Smooth muscle cell (in vitro differentiated cells): ENCODE measurements around the gene DNMT3L. TPM values are rescaled to one million over a fixed set of nuclear protein-coding genes. Genes with fewer than 3 reads are reported as not detected.
"Not testable (repeated sequence)": the region's sequence is repeated elsewhere in the genome, so short reads cannot be mapped to it uniquely, and the experiment has no call there.

Experiments used
- DNase-seq: peaks from one replicate; lab custom pipeline; 2025; ENCODE audit not compliant: unreplicated experiment; lab: John Stamatoyannopoulos, UW
- H2AFZ ChIP-seq: fragments of 200-600 bp; sonication (generic); 2 replicates; pipeline ENCODE4 v1.6.0; 2016; ENCODE audit warnings: antibody characterized with exemption, low read depth, mild to moderate bottlenecking
- H3F3A ChIP-seq: fragments of 200-600 bp; sonication (generic); 2 replicates; pipeline ENCODE4 v1.6.0; 2017; ENCODE audit warnings: antibody characterized with exemption, low read depth
- H3K27ac ChIP-seq: fragments of 200-600 bp; sonication (generic); 2 replicates; pipeline ENCODE4 v1.5.1; 2016; ENCODE audit warnings: low read depth, mild to moderate bottlenecking
- H3K27me3 ChIP-seq: fragments of 200-600 bp; sonication (generic); 2 replicates; pipeline ENCODE4 v1.6.1; 2016; ENCODE audit warnings: low read depth, mild to moderate bottlenecking
- H3K36me3 ChIP-seq: fragments of 200-600 bp; sonication (generic); 2 replicates; pipeline ENCODE4 v1.5.1; 2016; ENCODE audit warnings: low read depth
- H3K4me1 ChIP-seq: fragments of 200-600 bp; sonication (generic); 2 replicates; pipeline ENCODE4 v1.5.1; 2016; ENCODE audit warnings: low read depth
- H3K4me2 ChIP-seq: fragments of 200-600 bp; sonication (generic); 2 replicates; pipeline ENCODE4 v1.6.0; 2016; ENCODE audit warnings: mild to moderate bottlenecking
- H3K4me3 ChIP-seq: fragments of 200-600 bp; sonication (generic); 2 replicates; pipeline ENCODE4 v1.5.1; 2016; ENCODE audit warnings: mild to moderate bottlenecking
- H3K79me2 ChIP-seq: fragments of 200-600 bp; sonication (generic); 2 replicates; pipeline ENCODE4 v1.6.0; 2016; ENCODE audit warnings: low read depth, mild to moderate bottlenecking
- H3K9ac ChIP-seq: fragments of 200-600 bp; sonication (generic); 2 replicates; pipeline ENCODE4 v1.6.0; 2016; ENCODE audit warnings: low read depth
- H3K9me3 ChIP-seq: fragments of 200-600 bp; sonication (generic); replicated peaks from 2 replicates; pipeline ENCODE4 v1.5.1; 2016; ENCODE audit warnings: low read depth
- H4K20me1 ChIP-seq: fragments of 200-600 bp; sonication (generic); 2 replicates; pipeline ENCODE4 v1.6.0; 2016; ENCODE audit warnings: low read depth
- CTCF ChIP-seq: fragments of 200-600 bp; sonication (generic); IDR thresholded peaks from 2 replicates; pipeline ENCODE4 v1.5.1; 2017; ENCODE audit warnings: borderline replicate concordance, mild to moderate bottlenecking, antibody characterized with exemption; ENCODE audit not compliant: insufficient read depth, poor library complexity, severe bottlenecking
- WGBS: methylation state at CpG from one replicate; pipeline ENCODE4 v1.1.7; 2016; ENCODE audit warnings: low lambda C conversion rate; 5-methylcytosine and 5-hydroxymethylcytosine counted together
- polyA plus RNA-seq: library from polyadenylated mRNA; unstranded; fragments of >200 nt; fragmentation: Nextera tagmentation; extraction: Ambion mirVana; gene quantifications from 2 replicates; pipeline ENCODE4 v1.2.1, GENCODE V29; 2016
- total RNA-seq: library from RNA; depleted of rRNA; stranded (reverse); fragments of >200 nt; gene quantifications from 2 replicates; pipeline ENCODE4 v1.2.3, GENCODE V29; 2014

DNMT3L gene
- total and polyA plus RNA-seq, 2 experiments from 2014 or later = not detected

GRCh38 chr21:44253832-44254710 is 7.6 kb downstream of the DNMT3L start:
- DNase-seq = no peak
- Histone ChIP-seq H3K4me1 (no peaks in the 10 kb centered on the region), H2AFZ (no peak overlapping the region), H3K4me3 (no peak overlapping the region), H4K20me1 (no peaks in the 10 kb centered on the region), H3K36me3 (no peaks in the 10 kb centered on the region), H3K27ac (no peak overlapping the region), H3K4me2 (no peak overlapping the region), H3F3A (no peaks in the 10 kb centered on the region), H3K9ac (no peak overlapping the region), H3K9me3 (no peaks in the 10 kb centered on the region), H3K27me3 (no peaks in the 10 kb centered on the region), H3K79me2 (no peaks in the 10 kb centered on the region)
- 89% methylated on average over 29 of the region's 29 CpGs for WGBS
- no peak for TF ChIP-seq CTCF

GRCh38 chr21:44249204-44250037 is 12.3 kb downstream of the DNMT3L start:
- H3K36me3 ChIP-seq, H2AFZ ChIP-seq, H3F3A ChIP-seq, H3K9ac ChIP-seq, H3K4me3 ChIP-seq, DNase-seq, H3K27me3 ChIP-seq, H3K4me1 ChIP-seq, H3K79me2 ChIP-seq, H3K9me3 ChIP-seq, H3K4me2 ChIP-seq, H4K20me1 ChIP-seq, H3K27ac ChIP-seq: not testable (repeated sequence)
- WGBS = no CpG with 5 or more reads among the region's 33 CpGs

GRCh38 chr21:44247904-44248303 is 13.8 kb downstream of the DNMT3L start:
- not testable (repeated sequence) for H3K27ac ChIP-seq, H4K20me1 ChIP-seq, DNase-seq, H3K27me3 ChIP-seq, H2AFZ ChIP-seq, H3K36me3 ChIP-seq, H3K79me2 ChIP-seq, H3K9ac ChIP-seq, H3F3A ChIP-seq, H3K9me3 ChIP-seq, H3K4me2 ChIP-seq, H3K4me1 ChIP-seq, H3K4me3 ChIP-seq
- no CpG with 5 or more reads among the region's 17 CpGs for WGBS

- not testable (repeated sequence) for H3K4me2 ChIP-seq, H3K9me3 ChIP-seq, H3K9ac ChIP-seq, H3F3A ChIP-seq, H3K27ac ChIP-seq, H4K20me1 ChIP-seq, DNase-seq, H3K27me3 ChIP-seq, H2AFZ ChIP-seq, H3K4me1 ChIP-seq, H3K79me2 ChIP-seq, H3K4me3 ChIP-seq, H3K36me3 ChIP-seq
- no CpG with 5 or more reads among the region's 15 CpGs for WGBS
Measured at GRCh38 chr21:44243980-44244379, 17.7 kb downstream of the DNMT3L start.

- not testable (repeated sequence) for H3K79me2 ChIP-seq, H3K27ac ChIP-seq
Measured at GRCh38 chr21:44241281-44241680, 20.4 kb downstream of the DNMT3L start.

GRCh38 chr21:44240842-44241241 is 20.9 kb downstream of the DNMT3L start, which contains the start of gene ICOSLG:
Gene ICOSLG, minus strand, starts transcription at chr21:44240943. Its CDS starts 126 bp downstream, at chr21:44240817.
- H3K27ac ChIP-seq, H4K20me1 ChIP-seq, H2AFZ ChIP-seq, H3K36me3 ChIP-seq, H3K4me3 ChIP-seq, H3K27me3 ChIP-seq, H3K9me3 ChIP-seq, H3F3A ChIP-seq, DNase-seq, H3K4me1 ChIP-seq, H3K4me2 ChIP-seq, H3K79me2 ChIP-seq, H3K9ac ChIP-seq: not testable (repeated sequence)
- WGBS = no CpG with 5 or more reads among the region's 53 CpGs

More at GRCh38 chr21:44241281-44241680, 20.4 kb downstream of the DNMT3L start:
- not testable (repeated sequence) for DNase-seq, H3K27me3 ChIP-seq, H3K9me3 ChIP-seq, H3F3A ChIP-seq, H3K4me3 ChIP-seq, H3K4me2 ChIP-seq, H2AFZ ChIP-seq, H3K4me1 ChIP-seq, H3K36me3 ChIP-seq, H3K9ac ChIP-seq, H4K20me1 ChIP-seq
- WGBS = no CpG with 5 or more reads among the region's 27 CpGs

GRCh38 chr21:44240353-44240752 is 21.3 kb downstream of the DNMT3L start:
- not testable (repeated sequence) for H3K36me3 ChIP-seq, H3K4me3 ChIP-seq, H3K9me3 ChIP-seq, H2AFZ ChIP-seq, H3K4me1 ChIP-seq, H3K27me3 ChIP-seq, H4K20me1 ChIP-seq, H3K4me2 ChIP-seq, H3K79me2 ChIP-seq, H3K27ac ChIP-seq, H3K9ac ChIP-seq, H3F3A ChIP-seq, DNase-seq
- no CpG with 5 or more reads among the region's 46 CpGs for WGBS
